Activated CD8-positive, alpha-beta T cell treated with anti-CD3 and anti-CD28 coated beads for 36 hours (primary cell): ENCODE measurements around the gene MORC1. TPM values are rescaled to one million over a fixed set of nuclear protein-coding genes. Genes with fewer than 3 reads are reported as not detected.

ENCODE experiments used
- ATAC-seq: fragments of 200-7000 bp; cut with Tn5 transposase; one replicate; pipeline ENCODE4 v1.10.0; 2021; ENCODE audit warnings: mild to moderate bottlenecking, moderate library complexity
- CTCF ChIA-PET: fragments of 350-600 bp; sonication (Branson Sonifier 250); formaldehyde crosslinking; loops from one replicate; lab custom pipeline; 2021; ENCODE audit warnings: antibody characterized with exemption; lab: Charles Lee
- POLR2A ChIA-PET: fragments of 350-600 bp; sonication (Branson Sonifier 250); formaldehyde crosslinking; loops from one replicate; lab custom pipeline; 2021; ENCODE audit warnings: antibody characterized with exemption; lab: Charles Lee
- DNase-seq: peaks from one replicate; pipeline ENCODE4 v3.0.0-alpha.2; 2020
- H3K27ac Mint-ChIP-seq: one replicate; pipeline ENCODE4 v1.8.0; 2021; ENCODE audit warnings: mild to moderate bottlenecking, mixed read lengths
- H3K27me3 Mint-ChIP-seq: one replicate; pipeline ENCODE4 v1.8.0; 2021; ENCODE audit warnings: mixed read lengths
- H3K36me3 Mint-ChIP-seq: one replicate; pipeline ENCODE4 v1.8.0; 2021; ENCODE audit warnings: low read depth, mixed read lengths
- H3K4me1 Mint-ChIP-seq: one replicate; pipeline ENCODE4 v1.8.0; 2021; ENCODE audit warnings: low read depth, mixed read lengths
- H3K4me3 Mint-ChIP-seq: one replicate; pipeline ENCODE4 v1.8.0; 2021; ENCODE audit warnings: mild to moderate bottlenecking, moderate library complexity, mixed read lengths
- H3K9me3 Mint-ChIP-seq: one replicate; pipeline ENCODE4 v1.8.0; 2021; ENCODE audit warnings: mixed read lengths
- CTCF ChIP-seq: fragments of 200-600 bp; IDR thresholded peaks from one replicate; pipeline ENCODE4 v1.8.0; 2022; ENCODE audit warnings: antibody characterized with exemption, mild to moderate bottlenecking
- intact Hi-C: fragments of 100-400 bp; cut with micrococcal nuclease; formaldehyde crosslinking; loops from one replicate; pipeline ENCODE4 v1.10.0; 2022
- total RNA-seq, 2 experiments: library from RNA; stranded (reverse); gene quantifications; one replicate each; pipeline ENCODE4 v1.2.3, GENCODE V29; 2021

Gene MORC1
- total RNA-seq, 2 experiments from 2014 or later, result not detected

- Mint-ChIP-seq H3K27me3 (peaks cover 2% of the 10 kb centered on the region), H3K4me1 (no peaks in the 10 kb centered on the region), H3K9me3 (peaks cover 2% of the 10 kb centered on the region), H3K4me3 (no peak overlapping the region), H3K27ac (no peak overlapping the region), H3K36me3 (no peaks in the 10 kb centered on the region)
- DNase-seq, result no peak
- TF ChIP-seq CTCF, result no peak
- intact Hi-C loops, result no loop called here
- POLR2A ChIA-PET, result no interaction called here
- ATAC-seq, result no peak
- CTCF ChIA-PET, result interaction anchor here (2.4 kb wide), 1 partner anchor 16 kb away, joined by 13 read pairs; no protein-coding TSS in a partner anchor
Measured at GRCh38 chr3:108931035-108931434, 186.9 kb downstream of the MORC1 start.

GRCh38 chr3:108918866-108919265, 199.1 kb downstream of the MORC1 start:
- intact Hi-C loops, result loop anchor here (10.0 kb wide), 1 partner anchor 424 kb away; no protein-coding TSS in a partner anchor
- CTCF ChIA-PET, result interaction anchor here (1.1 to 1.7 kb wide), 4 partner anchors 97 to 256 kb away, joined by 3 to 7 read pairs (median 5); no protein-coding TSS in a partner anchor
- H3K27me3 Mint-ChIP-seq, result peaks cover 4% of the 10 kb centered on the region
- H3K4me3 Mint-ChIP-seq, result no peak overlapping the region
- POLR2A ChIA-PET, result no interaction called here
- ATAC-seq, result no peak
- TF ChIP-seq CTCF, result no peak
- H3K36me3 Mint-ChIP-seq, result no peaks in the 10 kb centered on the region
- no peaks in the 10 kb centered on the region for H3K9me3 Mint-ChIP-seq
- H3K4me1 Mint-ChIP-seq, result peaks cover 7% of the 10 kb centered on the region
- no peak for DNase-seq
- H3K27ac Mint-ChIP-seq, result no peak overlapping the region

GRCh38 chr3:108914774-108915641, 202.9 kb downstream of the MORC1 start:
- POLR2A ChIA-PET, result interaction anchor here (0.8 to 1.1 kb wide), 3 partner anchors 21 to 137 kb away, joined by 3 to 4 read pairs (median 4); no protein-coding TSS in a partner anchor
- ATAC-seq (peak; percentile 95), DNase-seq (peak; percentile 74)
- Mint-ChIP-seq H3K9me3 (no peaks in the 10 kb centered on the region), H3K4me1 (peaks cover 10% of the 10 kb centered on the region), H3K36me3 (no peaks in the 10 kb centered on the region), H3K27ac (peak overlapping the region; percentile 23), H3K27me3 (peaks cover 4% of the 10 kb centered on the region), H3K4me3 (no peak overlapping the region)
- intact Hi-C loops, result loop anchor here (1.0 to 10.0 kb wide), 3 partner anchors 96 to 420 kb away; no protein-coding TSS in a partner anchor
- CTCF ChIA-PET, result interaction anchor here (0.6 to 6.5 kb wide), 75 partner anchors 8 to 429 kb away, joined by 3 to 113 read pairs (median 5); partner anchors contain the start of genes CIP2A, DZIP3 and TRAT1
- peak; percentile 99 for TF ChIP-seq CTCF

DNA sequence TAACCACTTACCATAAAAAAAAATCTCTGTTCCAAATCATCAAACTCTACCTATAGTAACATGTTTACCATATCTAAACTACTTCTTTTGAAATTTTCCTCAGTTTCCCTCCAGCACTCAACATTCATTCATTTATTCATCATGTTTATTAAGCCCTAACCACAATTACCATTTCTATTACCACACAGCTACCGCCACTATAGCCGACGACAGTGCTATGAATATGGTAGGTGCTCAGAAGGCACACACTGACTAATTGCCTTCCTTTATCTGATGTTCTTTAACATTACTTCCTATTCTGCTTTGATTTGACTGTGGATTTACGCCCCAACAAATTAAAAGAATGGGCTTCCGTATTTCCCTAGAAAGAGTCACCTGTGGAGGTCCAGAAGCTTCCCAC, 208.1 kb downstream of the MORC1 start:
- Mint-ChIP-seq H3K4me1 (peaks cover 10% of the 10 kb centered on the region), H3K4me3 (no peak overlapping the region), H3K9me3 (no peaks in the 10 kb centered on the region), H3K27ac (no peak overlapping the region), H3K36me3 (no peaks in the 10 kb centered on the region), H3K27me3 (no peaks in the 10 kb centered on the region)
- CTCF ChIA-PET, result interaction anchor here (0.6 to 1.4 kb wide), 2 partner anchors 92 to 247 kb away, joined by 3 read pairs; no protein-coding TSS in a partner anchor
- POLR2A ChIA-PET, result no interaction called here
- no peak for TF ChIP-seq CTCF
- DNase-seq (no peak), ATAC-seq (no peak)
- intact Hi-C loops, result loop anchor here (10.0 kb wide), 1 partner anchor 415 kb away; no protein-coding TSS in a partner anchor

Other genes with a start within 250 kb of the MORC1 start
- gene GUCA1C, start 164.3 kb downstream of the MORC1 start, total RNA-seq, result not detected
- gene C3orf85, start 18.6 kb upstream of the MORC1 start, total RNA-seq, result not detected
- gene DPPA2, start 198.4 kb upstream of the MORC1 start, total RNA-seq, result not detected
- 1 to 10 TPM in 1 of 2 experiments, under 1 TPM in 1; 0.65 to 1.4 TPM for gene DPPA4, start 219.4 kb upstream of the MORC1 start, total RNA-seq